A549 (cell line): Measurements from ENCODE around the gene TMIGD1.

Source experiments
- CEBPB ChIP-seq, 2 experiments: fragments of >200 bp in 1 of 2; sonication (Bioruptor Twin) in 1 of 2; formaldehyde crosslinking in 1 of 2; IDR thresholded peaks; 2 replicates each; pipeline ENCODE4 v1.6.1; 2012 to 2016
- CTCF ChIP-seq: fragments of >200 bp; sonication (Bioruptor Twin); formaldehyde crosslinking; IDR thresholded peaks from 3 replicates; pipeline ENCODE4 v1.5.1; 2016
- JUN ChIP-seq, 2 experiments: fragments of >200 bp; sonication (Bioruptor Twin); formaldehyde crosslinking; IDR thresholded peaks; 2 replicates in 1 of 2; 3 replicates in 1 of 2; pipeline ENCODE4 v1.6.1; 2016 to 2017
- TF ChIP-seq, protein P1 (sequence below): fragments of 200-600 bp; sonication (generic); IDR thresholded peaks from 2 replicates; pipeline ENCODE4 v1.6.1; 2016; ENCODE audit warnings: antibody characterized with exemption, mild to moderate bottlenecking, moderate library complexity

DNA sequence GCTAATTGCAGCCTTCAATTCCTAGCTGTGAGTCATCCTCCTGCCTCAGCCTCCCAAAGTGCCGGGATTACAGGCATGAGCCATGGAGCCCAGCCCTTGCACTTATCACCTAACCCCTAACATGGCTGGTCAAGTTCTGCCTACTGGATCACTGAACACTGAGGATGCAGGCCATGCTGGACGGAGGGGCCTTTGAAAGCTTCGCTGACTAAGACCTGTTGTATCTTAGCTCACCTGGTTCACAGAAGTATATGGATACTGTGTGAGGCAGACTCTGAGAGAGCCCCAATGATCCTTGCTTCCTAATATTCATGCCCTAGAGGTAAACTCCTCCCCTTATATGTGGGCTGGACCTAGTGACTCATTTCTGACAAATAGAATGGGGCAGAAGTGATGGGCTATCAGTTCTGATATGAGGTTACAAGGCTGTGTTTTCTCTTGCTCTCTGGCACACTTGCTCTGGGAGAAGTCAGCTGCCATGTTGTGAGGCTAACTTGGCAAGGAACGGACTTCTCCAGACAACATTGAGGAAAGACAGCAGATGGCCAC is 11.7 kb upstream of the TMIGD1 start:
- TF ChIP-seq JUN (IDR thresholded peaks at IDR 0.05) (no peak), CEBPB (IDR thresholded peaks at IDR 0.05) (no peak), CTCF (no peak)
- TF ChIP-seq, protein P1, sequence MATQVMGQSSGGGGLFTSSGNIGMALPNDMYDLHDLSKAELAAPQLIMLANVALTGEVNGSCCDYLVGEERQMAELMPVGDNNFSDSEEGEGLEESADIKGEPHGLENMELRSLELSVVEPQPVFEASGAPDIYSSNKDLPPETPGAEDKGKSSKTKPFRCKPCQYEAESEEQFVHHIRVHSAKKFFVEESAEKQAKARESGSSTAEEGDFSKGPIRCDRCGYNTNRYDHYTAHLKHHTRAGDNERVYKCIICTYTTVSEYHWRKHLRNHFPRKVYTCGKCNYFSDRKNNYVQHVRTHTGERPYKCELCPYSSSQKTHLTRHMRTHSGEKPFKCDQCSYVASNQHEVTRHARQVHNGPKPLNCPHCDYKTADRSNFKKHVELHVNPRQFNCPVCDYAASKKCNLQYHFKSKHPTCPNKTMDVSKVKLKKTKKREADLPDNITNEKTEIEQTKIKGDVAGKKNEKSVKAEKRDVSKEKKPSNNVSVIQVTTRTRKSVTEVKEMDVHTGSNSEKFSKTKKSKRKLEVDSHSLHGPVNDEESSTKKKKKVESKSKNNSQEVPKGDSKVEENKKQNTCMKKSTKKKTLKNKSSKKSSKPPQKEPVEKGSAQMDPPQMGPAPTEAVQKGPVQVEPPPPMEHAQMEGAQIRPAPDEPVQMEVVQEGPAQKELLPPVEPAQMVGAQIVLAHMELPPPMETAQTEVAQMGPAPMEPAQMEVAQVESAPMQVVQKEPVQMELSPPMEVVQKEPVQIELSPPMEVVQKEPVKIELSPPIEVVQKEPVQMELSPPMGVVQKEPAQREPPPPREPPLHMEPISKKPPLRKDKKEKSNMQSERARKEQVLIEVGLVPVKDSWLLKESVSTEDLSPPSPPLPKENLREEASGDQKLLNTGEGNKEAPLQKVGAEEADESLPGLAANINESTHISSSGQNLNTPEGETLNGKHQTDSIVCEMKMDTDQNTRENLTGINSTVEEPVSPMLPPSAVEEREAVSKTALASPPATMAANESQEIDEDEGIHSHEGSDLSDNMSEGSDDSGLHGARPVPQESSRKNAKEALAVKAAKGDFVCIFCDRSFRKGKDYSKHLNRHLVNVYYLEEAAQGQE: no peak
